H9 (cell line): ENCODE data around the gene GLB1L2. TPM values are rescaled to one million over a fixed set of nuclear protein-coding genes. Genes with fewer than 3 reads are reported as not detected.

Experiments used
- DNase-seq: peaks from one replicate; pipeline ENCODE4 v3.0.0-alpha.2; 2017
- H2AFZ ChIP-seq: one replicate; pipeline ENCODE4 v1.6.1; 2013; ENCODE audit warnings: mild to moderate bottlenecking, low read length, control low read depth, moderate library complexity
- H2AK5ac ChIP-seq: 2 replicates; pipeline ENCODE4 v1.6.1; 2013; ENCODE audit warnings: low read length, control low read depth, mixed read lengths; ENCODE audit not compliant: insufficient read length
- H2BK120ac ChIP-seq: one replicate; pipeline ENCODE4 v1.6.1; 2013; ENCODE audit warnings: low read depth, mild to moderate bottlenecking, low read length, control low read depth, inconsistent platforms; ENCODE audit not compliant: poor library complexity, severe bottlenecking
- H2BK12ac ChIP-seq: 2 replicates; pipeline ENCODE4 v1.6.1; 2013; ENCODE audit warnings: low read length, control low read depth, mixed read lengths, low read depth; ENCODE audit not compliant: insufficient read length
- H2BK15ac ChIP-seq: 2 replicates; pipeline ENCODE4 v1.6.1; 2013; ENCODE audit warnings: low read depth, low read length, control low read depth
- H2BK20ac ChIP-seq: one replicate; pipeline ENCODE4 v1.6.1; 2013; ENCODE audit warnings: low read depth, mild to moderate bottlenecking, low read length, control low read depth, inconsistent platforms; ENCODE audit not compliant: poor library complexity, severe bottlenecking
- H2BK5ac ChIP-seq: 2 replicates; pipeline ENCODE4 v1.6.1; 2013; ENCODE audit warnings: low read length, control low read depth, mixed read lengths; ENCODE audit not compliant: insufficient read length
- H3K14ac ChIP-seq: 2 replicates; pipeline ENCODE4 v1.6.1; 2013; ENCODE audit warnings: low read length, control low read depth; ENCODE audit not compliant: insufficient read depth
- H3K18ac ChIP-seq: 2 replicates; pipeline ENCODE4 v1.6.1; 2013; ENCODE audit warnings: low read depth, mild to moderate bottlenecking, mixed read lengths, low read length, control low read depth; ENCODE audit not compliant: insufficient read length
- H3K23ac ChIP-seq: 2 replicates; pipeline ENCODE4 v1.6.1; 2013; ENCODE audit warnings: low read length, control low read depth, mixed read lengths, low read depth; ENCODE audit not compliant: insufficient read length
- H3K23me2 ChIP-seq: 2 replicates; pipeline ENCODE4 v1.6.1; 2013; ENCODE audit warnings: low read depth, mild to moderate bottlenecking, mixed read lengths, low read length, control low read depth; ENCODE audit not compliant: insufficient read length, poor library complexity, severe bottlenecking
- H3K27ac ChIP-seq: 2 replicates; pipeline ENCODE4 v1.5.1; 2013; ENCODE audit warnings: low read length, control low read depth, mixed read lengths, low read depth; ENCODE audit not compliant: insufficient read length
- H3K27me3 ChIP-seq: 2 replicates; pipeline ENCODE4 v1.6.1; 2013; ENCODE audit warnings: low read length, control low read depth, inconsistent platforms; ENCODE audit not compliant: insufficient read depth
- H3K4ac ChIP-seq: 2 replicates; pipeline ENCODE4 v1.6.1; 2013; ENCODE audit warnings: low read depth, mild to moderate bottlenecking, control low read depth, inconsistent platforms, low read length, moderate library complexity
- H3K4me1 ChIP-seq: 2 replicates; pipeline ENCODE4 v1.6.1; 2013; ENCODE audit warnings: low read length, control low read depth, inconsistent platforms; ENCODE audit not compliant: insufficient read depth
- H3K4me2 ChIP-seq: 2 replicates; pipeline ENCODE4 v1.6.1; 2013; ENCODE audit warnings: low read length, control low read depth, mixed read lengths; ENCODE audit not compliant: insufficient read length, insufficient read depth
- H3K56ac ChIP-seq: 2 replicates; pipeline ENCODE4 v1.6.1; 2013; ENCODE audit warnings: low read depth, mild to moderate bottlenecking, mixed read lengths, low read length, control low read depth; ENCODE audit not compliant: insufficient read length
- H3K79me1 ChIP-seq: 2 replicates; pipeline ENCODE4 v1.6.1; 2013; ENCODE audit warnings: low read depth, mild to moderate bottlenecking, moderate library complexity, low read length, control low read depth, inconsistent platforms; ENCODE audit not compliant: insufficient read depth, poor library complexity, severe bottlenecking
- H3K79me2 ChIP-seq: 2 replicates; pipeline ENCODE4 v1.6.1; 2013; ENCODE audit warnings: low read length, control low read depth, inconsistent platforms; ENCODE audit not compliant: insufficient read depth
- H3K9ac ChIP-seq: 2 replicates; pipeline ENCODE4 v1.6.1; 2013; ENCODE audit warnings: low read length, control low read depth, mixed read lengths; ENCODE audit not compliant: insufficient read length; ENCODE audit errors: extremely low read depth
- H3K9me3 ChIP-seq: one replicate; pipeline ENCODE4 v1.6.1; 2013; ENCODE audit warnings: low read depth, low read length, inconsistent platforms; ENCODE audit not compliant: control insufficient read depth
- H3T11ph ChIP-seq: one replicate; pipeline ENCODE4 v1.6.1; 2013; ENCODE audit warnings: mild to moderate bottlenecking, low read length, control low read depth, inconsistent platforms
- H4K20me1 ChIP-seq: one replicate; pipeline ENCODE4 v1.6.1; 2013; ENCODE audit not compliant: control insufficient read depth, insufficient read length, insufficient read depth
- H4K5ac ChIP-seq: 2 replicates; pipeline ENCODE4 v1.6.1; 2013; ENCODE audit warnings: low read depth, mild to moderate bottlenecking, mixed read lengths, low read length, control low read depth; ENCODE audit not compliant: insufficient read length
- H4K8ac ChIP-seq: replicated peaks from 2 replicates; pipeline ENCODE4 v1.6.1; 2013; ENCODE audit warnings: low read length, control low read depth, mixed read lengths, low read depth; ENCODE audit not compliant: insufficient read length
- H4K91ac ChIP-seq: 2 replicates; pipeline ENCODE4 v1.6.1; 2013; ENCODE audit warnings: low read depth, mild to moderate bottlenecking, moderate library complexity, mixed read lengths, low read length, control low read depth; ENCODE audit not compliant: insufficient read length
- H3K27ac Mint-ChIP-seq, 3 experiments: 2 replicates in 2 of 3; 3 replicates in 1 of 3; pipeline ENCODE4 v1.8.0; 2020 to 2021; ENCODE audit warnings: mixed read lengths in 3 of 3, mild to moderate bottlenecking in 1 of 3, moderate library complexity in 1 of 3
- H3K27me3 Mint-ChIP-seq: 2 replicates; pipeline ENCODE4 v1.8.0; 2021; ENCODE audit warnings: low read depth, mild to moderate bottlenecking, moderate library complexity, mixed read lengths
- H3K36me3 Mint-ChIP-seq, 3 experiments: 2 replicates in 2 of 3; 3 replicates in 1 of 3; pipeline ENCODE4 v1.8.0; 2020 to 2021; ENCODE audit warnings: low read depth in 3 of 3, mixed read lengths in 3 of 3; ENCODE audit not compliant: insufficient read depth in 1 of 3
- H3K4me1 Mint-ChIP-seq, 2 experiments: 2 replicates each; pipeline ENCODE4 v1.8.0; 2020; ENCODE audit warnings: mixed read lengths in 2 of 2
- H3K4me3 Mint-ChIP-seq, 2 experiments: 2 replicates in 1 of 2; 3 replicates in 1 of 2; pipeline ENCODE4 v1.8.0; 2020 to 2021; ENCODE audit warnings: mild to moderate bottlenecking in 2 of 2, mixed read lengths in 2 of 2, moderate library complexity in 1 of 2
- H3K9me3 Mint-ChIP-seq, 2 experiments: 2 replicates in 1 of 2; 3 replicates in 1 of 2; pipeline ENCODE4 v1.8.0; 2020; ENCODE audit warnings: mild to moderate bottlenecking in 2 of 2, mixed read lengths in 2 of 2, moderate library complexity in 1 of 2
- WGBS: extraction: QIAGEN DNeasy Blood & Tissue Kit; methylation state at CpG from one replicate; pipeline ENCODE4 v1.1.7; 2013; ENCODE audit warnings: missing lambda C conversion rate, low lambda C conversion rate, mixed read lengths; ENCODE audit not compliant: insufficient read length; ENCODE audit errors: extremely low coverage; 5-methylcytosine and 5-hydroxymethylcytosine counted together
- total RNA-seq: library from RNA; stranded (reverse); gene quantifications from 2 replicates; pipeline ENCODE4 v1.2.1, GENCODE V29; 2021
- TF ChIP-seq, protein P1 (sequence below): fragments of 200-600 bp; sonication (generic); conservative IDR thresholded peaks from 3 replicates; pipeline ENCODE4 v1.8.0; 2021; ENCODE audit warnings: antibody characterized with exemption, mild to moderate bottlenecking

Gene GLB1L2
- total RNA-seq, 1 experiment from 2014 or later, result 2.4 TPM

GRCh38 chr11:134341805-134342571, 10.2 kb downstream of the GLB1L2 start:
- no peaks in the 10 kb centered on the region for H4K20me1 ChIP-seq
- H3K9ac ChIP-seq, result no peak overlapping the region
- H2AFZ ChIP-seq, result no peak overlapping the region
- no peak overlapping the region for H3K56ac ChIP-seq
- no peak overlapping the region for H4K91ac ChIP-seq
- Mint-ChIP-seq H3K9me3 (no peaks in the 10 kb centered on the region), H3K27ac (no peak overlapping the region; a peak in 1 of 7 replicates), H3K4me1 (no peaks in the 10 kb centered on the region), H3K27me3 (peaks cover 15% of the 10 kb centered on the region), H3K36me3 (no peaks in the 10 kb centered on the region), H3K4me3 (no peak overlapping the region)
- no peak overlapping the region for H4K8ac ChIP-seq
- H3K9me3 ChIP-seq, result no peaks in the 10 kb centered on the region
- no peak overlapping the region for H3K4ac ChIP-seq
- H3K27ac ChIP-seq, result no peak overlapping the region
- H3K23ac ChIP-seq, result no peak overlapping the region
- H3K23me2 ChIP-seq, result no peaks in the 10 kb centered on the region
- no peak overlapping the region for H2BK20ac ChIP-seq
- TF ChIP-seq, protein P1, sequence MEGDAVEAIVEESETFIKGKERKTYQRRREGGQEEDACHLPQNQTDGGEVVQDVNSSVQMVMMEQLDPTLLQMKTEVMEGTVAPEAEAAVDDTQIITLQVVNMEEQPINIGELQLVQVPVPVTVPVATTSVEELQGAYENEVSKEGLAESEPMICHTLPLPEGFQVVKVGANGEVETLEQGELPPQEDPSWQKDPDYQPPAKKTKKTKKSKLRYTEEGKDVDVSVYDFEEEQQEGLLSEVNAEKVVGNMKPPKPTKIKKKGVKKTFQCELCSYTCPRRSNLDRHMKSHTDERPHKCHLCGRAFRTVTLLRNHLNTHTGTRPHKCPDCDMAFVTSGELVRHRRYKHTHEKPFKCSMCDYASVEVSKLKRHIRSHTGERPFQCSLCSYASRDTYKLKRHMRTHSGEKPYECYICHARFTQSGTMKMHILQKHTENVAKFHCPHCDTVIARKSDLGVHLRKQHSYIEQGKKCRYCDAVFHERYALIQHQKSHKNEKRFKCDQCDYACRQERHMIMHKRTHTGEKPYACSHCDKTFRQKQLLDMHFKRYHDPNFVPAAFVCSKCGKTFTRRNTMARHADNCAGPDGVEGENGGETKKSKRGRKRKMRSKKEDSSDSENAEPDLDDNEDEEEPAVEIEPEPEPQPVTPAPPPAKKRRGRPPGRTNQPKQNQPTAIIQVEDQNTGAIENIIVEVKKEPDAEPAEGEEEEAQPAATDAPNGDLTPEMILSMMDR, result no peak
- no peak overlapping the region for H2BK120ac ChIP-seq
- no peaks in the 10 kb centered on the region for H3K4me1 ChIP-seq
- no peak overlapping the region for H3K18ac ChIP-seq
- H2AK5ac ChIP-seq, result no peak overlapping the region
- H2BK5ac ChIP-seq, result no peak overlapping the region
- no peaks in the 10 kb centered on the region for H3K79me2 ChIP-seq
- no peak overlapping the region for H3K4me2 ChIP-seq
- H3T11ph ChIP-seq, result no peak overlapping the region
- no peak for DNase-seq
- WGBS, result no CpG with 5 or more reads among the region's 68 CpGs
- no peak overlapping the region for H4K5ac ChIP-seq
- no peak overlapping the region for H2BK15ac ChIP-seq
- no peaks in the 10 kb centered on the region for H3K27me3 ChIP-seq
- no peak overlapping the region for H2BK12ac ChIP-seq
- no peak overlapping the region; the same call in 1 of the 2 replicates for H3K14ac ChIP-seq
- H3K79me1 ChIP-seq, result no peaks in the 10 kb centered on the region
